Activated T-cell treated with anti-CD3 and anti-CD28 coated beads, Interleukin-2, amount 50 U/mL, for 24 hours (primary cell): ENCODE results near the gene PMFBP1.
A peak's percentile ranks its signal among the peaks of the same experiment; 100 is the strongest.

Experiments
- DNase-seq: peaks from one replicate; pipeline ENCODE4 v3.0.0-alpha.2; 2020
- H3K27ac Mint-ChIP-seq: 2 replicates; pipeline ENCODE4 v1.8.0; 2020; ENCODE audit warnings: mild to moderate bottlenecking, mixed read lengths
- H3K27me3 Mint-ChIP-seq: 2 replicates; pipeline ENCODE4 v1.8.0; 2020; ENCODE audit warnings: mixed read lengths
- H3K36me3 Mint-ChIP-seq: 2 replicates; pipeline ENCODE4 v1.8.0; 2020; ENCODE audit warnings: low read depth, mixed read lengths
- H3K4me1 Mint-ChIP-seq: 2 replicates; pipeline ENCODE4 v1.8.0; 2020; ENCODE audit warnings: low read depth, mixed read lengths
- H3K4me3 Mint-ChIP-seq: 2 replicates; pipeline ENCODE4 v1.8.0; 2020; ENCODE audit warnings: mild to moderate bottlenecking, moderate library complexity, mixed read lengths
- H3K9me3 Mint-ChIP-seq: 2 replicates; pipeline ENCODE4 v1.8.0; 2020; ENCODE audit warnings: mixed read lengths

Gene PMFBP1

DNA sequence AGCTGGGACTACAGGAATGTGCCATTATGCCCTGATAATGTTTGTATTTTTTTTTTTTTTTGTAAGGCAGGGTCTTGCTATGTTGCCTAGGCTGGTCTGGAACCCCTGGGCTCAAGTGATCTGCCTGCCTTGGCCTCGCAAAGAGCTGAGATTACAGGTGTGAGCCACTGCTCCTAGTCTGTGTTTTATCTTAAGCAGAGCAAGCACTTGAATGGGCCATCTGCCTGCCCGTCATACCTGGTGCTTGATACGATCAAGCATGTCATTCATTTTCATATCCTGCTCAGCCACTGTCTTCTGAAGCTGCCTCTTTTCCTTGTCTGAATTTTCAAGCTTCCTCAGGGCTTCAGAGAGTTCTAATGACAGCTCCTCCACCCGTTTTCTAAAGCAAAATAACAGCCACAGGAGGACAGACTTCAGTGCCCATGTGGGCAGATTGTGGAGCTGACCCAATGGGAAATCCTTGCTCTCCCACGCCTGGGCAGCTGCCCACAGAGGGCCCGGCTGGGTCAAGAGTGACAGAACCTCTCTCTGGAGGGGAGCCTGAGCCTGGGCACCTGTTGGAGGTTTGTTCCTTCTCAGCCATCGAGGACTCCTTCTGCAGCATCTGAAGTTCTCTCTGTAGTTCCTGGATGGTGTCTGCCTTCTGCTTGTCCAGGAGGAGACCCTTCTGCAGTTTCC is 41.8 kb downstream of the PMFBP1 start:
- Mint-ChIP-seq H3K36me3 (no peaks in the 10 kb centered on the region), H3K27me3 (no peaks in the 10 kb centered on the region), H3K9me3 (no peaks in the 10 kb centered on the region), H3K4me1 (no peaks in the 10 kb centered on the region), H3K27ac (no peak overlapping the region), H3K4me3 (no peak overlapping the region)
- no peak for DNase-seq

DNA sequence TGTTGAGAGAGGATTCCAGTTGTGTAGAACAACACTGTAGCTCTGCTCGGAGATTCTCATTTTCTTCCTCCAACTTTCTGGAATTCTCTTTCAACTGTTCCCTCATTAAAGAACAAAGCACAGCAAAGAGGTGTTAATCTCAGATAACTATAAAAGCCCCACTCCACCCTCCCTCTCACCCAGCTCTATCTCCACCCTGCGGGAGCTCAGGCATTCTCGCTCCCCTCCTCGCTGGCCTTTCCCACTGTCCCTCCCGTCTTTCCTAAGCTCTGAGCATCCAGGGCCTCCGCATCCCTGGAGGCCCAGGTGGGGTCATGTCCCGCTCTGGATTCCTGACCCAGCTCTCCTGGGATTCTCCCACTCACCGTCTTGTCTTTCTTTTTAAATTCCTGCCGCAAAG is 43.3 kb downstream of the PMFBP1 start:
- no peak for DNase-seq
- no peak overlapping the region for H3K4me3 Mint-ChIP-seq
- no peak overlapping the region for H3K27ac Mint-ChIP-seq
- H3K4me1 Mint-ChIP-seq = no peaks in the 10 kb centered on the region
- no peaks in the 10 kb centered on the region for H3K27me3 Mint-ChIP-seq
- no peaks in the 10 kb centered on the region for H3K36me3 Mint-ChIP-seq
- no peaks in the 10 kb centered on the region for H3K9me3 Mint-ChIP-seq

DNA sequence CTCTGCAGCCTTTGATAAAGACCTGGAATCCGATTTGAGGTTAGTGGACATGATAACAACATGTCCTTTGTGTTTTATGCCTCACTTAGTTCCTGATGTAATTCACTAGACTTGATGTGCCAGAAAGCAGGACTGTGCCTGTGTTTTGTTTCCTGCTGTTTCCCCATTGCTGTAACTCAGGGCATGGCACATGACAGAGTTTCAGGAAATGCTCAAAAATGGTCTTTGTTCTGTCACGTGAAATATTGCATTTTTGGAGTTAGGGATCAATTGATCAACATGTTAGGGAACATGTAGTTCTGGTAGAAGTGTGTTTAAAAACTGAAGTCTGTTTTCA is 45.6 kb downstream of the PMFBP1 start:
- Mint-ChIP-seq H3K4me1 (no peaks in the 10 kb centered on the region), H3K4me3 (no peak overlapping the region)

DNA sequence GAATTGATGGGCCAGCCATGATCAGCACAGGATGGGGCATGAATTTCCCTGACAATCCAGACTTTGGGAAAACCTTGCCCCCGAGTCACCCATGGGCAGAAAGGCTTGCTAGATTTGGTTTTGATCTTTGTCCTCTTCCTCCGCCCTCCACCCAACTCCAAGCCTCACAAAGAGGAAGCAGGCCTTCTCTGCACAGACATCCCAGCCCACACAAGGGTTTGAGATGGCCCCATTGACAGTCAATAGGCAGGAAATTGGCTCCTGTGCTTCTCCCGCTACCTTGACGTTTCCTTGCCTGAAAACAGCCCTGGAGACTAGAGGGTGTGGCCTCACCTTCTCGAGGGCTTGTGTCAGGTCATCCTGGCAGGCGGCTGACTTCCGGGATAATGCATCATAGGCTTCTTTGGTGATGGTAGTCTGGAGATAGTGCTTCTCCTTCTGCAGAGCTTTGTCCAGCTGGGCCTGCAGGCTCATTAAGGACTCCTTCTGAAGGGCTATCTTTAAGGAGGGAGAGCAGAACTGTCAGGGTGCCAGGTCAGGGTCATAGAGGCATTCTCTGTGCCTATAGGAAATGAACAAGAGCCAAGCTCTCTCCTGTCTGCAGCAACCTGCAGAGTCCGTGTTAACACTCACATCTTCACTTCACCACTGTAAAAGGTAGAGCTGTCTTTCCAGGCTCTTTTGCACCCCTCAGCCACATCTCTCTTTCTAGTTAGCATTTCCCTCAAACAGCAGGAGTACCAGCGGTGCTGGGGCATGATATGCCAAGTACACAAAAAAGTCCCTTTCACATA is 46.1 kb downstream of the PMFBP1 start:
- Mint-ChIP-seq H3K4me1 (no peaks in the 10 kb centered on the region), H3K27ac (no peak overlapping the region), H3K4me3 (no peak overlapping the region), H3K27me3 (no peaks in the 10 kb centered on the region), H3K36me3 (no peaks in the 10 kb centered on the region), H3K9me3 (no peaks in the 10 kb centered on the region)
- DNase-seq = no peak

More for the DNA sequence above, 45.6 kb downstream of the PMFBP1 start:
- no peak overlapping the region for H3K27ac Mint-ChIP-seq
- DNase-seq = no peak
- no peaks in the 10 kb centered on the region for H3K27me3 Mint-ChIP-seq
- H3K36me3 Mint-ChIP-seq = no peaks in the 10 kb centered on the region
- no peaks in the 10 kb centered on the region for H3K9me3 Mint-ChIP-seq

DNA sequence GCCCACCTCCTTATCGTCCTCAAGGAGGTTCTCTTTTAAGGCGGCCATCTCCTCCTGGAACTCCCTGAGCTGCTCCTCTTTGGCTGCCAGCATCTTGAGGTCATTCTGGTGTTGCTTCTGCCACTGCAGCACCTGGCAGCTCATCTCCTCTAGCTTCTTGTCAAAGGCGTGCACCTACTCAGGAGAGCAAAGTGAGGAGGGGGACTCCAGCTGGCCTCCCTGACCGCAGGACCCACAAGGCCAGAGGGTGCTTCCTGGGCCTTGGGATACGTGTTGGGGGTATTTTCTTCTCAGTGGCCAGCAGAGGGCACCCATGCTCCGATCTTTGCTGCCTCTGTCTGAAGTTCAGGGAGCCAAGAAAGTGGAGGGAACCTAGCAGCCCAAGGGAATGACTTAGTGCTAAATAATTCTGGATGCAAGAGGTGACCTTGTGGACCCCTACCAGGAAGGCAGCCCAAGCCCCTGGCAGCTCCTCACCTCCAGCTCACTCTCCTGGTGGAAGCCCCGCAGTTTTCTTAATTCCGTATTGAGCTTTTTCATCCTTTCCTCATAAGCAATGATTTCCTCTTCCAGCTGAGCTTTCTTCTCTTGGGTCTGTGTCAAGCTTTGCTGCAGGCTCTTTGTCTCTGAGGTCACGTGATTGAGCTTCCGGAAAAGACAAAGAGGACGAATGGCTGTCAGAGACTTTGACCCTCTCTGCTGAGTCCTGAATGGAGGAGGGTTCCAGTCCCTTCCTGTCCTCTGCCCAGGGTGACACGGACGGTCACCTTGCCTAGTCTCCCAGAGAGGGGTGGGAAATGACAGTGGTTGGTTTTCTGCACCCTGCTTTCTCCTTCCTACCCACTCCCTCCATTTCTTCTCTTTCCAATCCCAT is 47.0 kb downstream of the PMFBP1 start:
- Mint-ChIP-seq H3K27me3 (no peaks in the 10 kb centered on the region), H3K4me3 (no peak overlapping the region), H3K27ac (no peak overlapping the region), H3K4me1 (no peaks in the 10 kb centered on the region), H3K36me3 (no peaks in the 10 kb centered on the region), H3K9me3 (no peaks in the 10 kb centered on the region)
- DNase-seq = peak; percentile 74

DNA sequence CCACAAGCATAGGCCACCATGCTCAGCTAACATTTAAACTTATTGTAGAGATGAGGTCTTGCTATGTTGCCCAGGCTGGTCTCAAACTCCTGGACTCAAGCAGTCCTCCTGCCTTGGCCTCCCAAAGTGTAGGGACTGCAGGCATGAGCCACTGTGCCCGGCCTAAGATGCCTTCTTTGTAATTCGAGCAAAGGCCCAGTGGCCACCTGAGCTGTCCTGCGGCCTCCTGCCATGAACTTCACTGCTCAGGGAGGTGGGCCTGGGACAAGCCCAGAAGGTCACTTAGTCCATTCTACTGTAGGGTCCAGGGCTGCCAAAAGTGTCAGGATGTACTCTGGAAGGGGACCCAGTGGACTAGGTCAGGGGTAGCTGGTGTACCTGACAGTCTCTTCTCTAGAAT is 47.8 kb downstream of the PMFBP1 start:
- Mint-ChIP-seq H3K4me3 (no peak overlapping the region), H3K27me3 (no peaks in the 10 kb centered on the region), H3K36me3 (no peaks in the 10 kb centered on the region), H3K9me3 (no peaks in the 10 kb centered on the region), H3K27ac (no peak overlapping the region), H3K4me1 (no peaks in the 10 kb centered on the region)
- DNase-seq = no peak

DNA sequence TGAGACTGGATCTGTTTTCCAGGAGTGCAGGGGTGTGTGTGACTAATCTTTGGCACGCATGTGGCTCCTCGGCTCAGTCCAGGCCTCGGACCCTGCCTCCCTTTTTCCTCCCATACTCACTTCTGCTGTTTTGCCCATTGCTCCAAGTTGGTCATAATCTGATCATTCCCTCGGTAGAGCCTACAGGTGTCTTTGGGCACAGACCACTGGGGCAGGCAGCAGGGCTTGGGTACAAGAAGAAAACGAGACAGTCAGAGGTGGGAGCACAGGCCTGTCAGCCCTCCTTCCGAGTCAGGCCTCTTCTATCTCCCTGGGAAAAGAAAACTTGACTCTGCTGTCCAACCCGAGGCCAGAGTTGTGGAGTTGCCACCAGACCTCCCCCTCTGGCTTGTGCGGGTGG is 48.5 kb downstream of the PMFBP1 start:
- no peak for DNase-seq
- Mint-ChIP-seq H3K27ac (no peak overlapping the region), H3K36me3 (no peaks in the 10 kb centered on the region), H3K4me1 (no peaks in the 10 kb centered on the region), H3K9me3 (no peaks in the 10 kb centered on the region), H3K27me3 (no peaks in the 10 kb centered on the region), H3K4me3 (no peak overlapping the region)

DNA sequence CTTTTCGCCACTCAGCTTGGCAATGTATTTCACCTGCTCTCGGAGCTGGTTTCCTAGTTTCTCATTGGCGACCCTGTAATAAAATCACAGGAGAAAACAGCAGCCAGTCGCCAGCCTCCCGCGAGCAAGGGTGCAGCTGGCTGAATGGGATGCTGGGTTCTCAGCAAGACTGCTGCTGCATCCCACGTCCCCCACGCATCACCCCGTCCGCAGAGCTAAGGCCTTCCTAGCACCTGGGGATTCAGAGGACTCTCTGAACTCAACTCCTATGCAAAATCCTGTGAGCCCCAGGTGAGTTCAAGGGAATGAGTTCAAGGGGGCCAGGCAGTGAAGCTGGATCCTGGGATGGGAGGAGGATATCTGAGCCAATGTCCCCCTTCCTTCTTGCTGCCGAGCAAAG is 49.0 kb downstream of the PMFBP1 start:
- Mint-ChIP-seq H3K9me3 (no peaks in the 10 kb centered on the region), H3K27ac (no peak overlapping the region), H3K27me3 (no peaks in the 10 kb centered on the region), H3K4me3 (no peak overlapping the region), H3K36me3 (no peaks in the 10 kb centered on the region), H3K4me1 (no peaks in the 10 kb centered on the region)
- no peak for DNase-seq

DNA sequence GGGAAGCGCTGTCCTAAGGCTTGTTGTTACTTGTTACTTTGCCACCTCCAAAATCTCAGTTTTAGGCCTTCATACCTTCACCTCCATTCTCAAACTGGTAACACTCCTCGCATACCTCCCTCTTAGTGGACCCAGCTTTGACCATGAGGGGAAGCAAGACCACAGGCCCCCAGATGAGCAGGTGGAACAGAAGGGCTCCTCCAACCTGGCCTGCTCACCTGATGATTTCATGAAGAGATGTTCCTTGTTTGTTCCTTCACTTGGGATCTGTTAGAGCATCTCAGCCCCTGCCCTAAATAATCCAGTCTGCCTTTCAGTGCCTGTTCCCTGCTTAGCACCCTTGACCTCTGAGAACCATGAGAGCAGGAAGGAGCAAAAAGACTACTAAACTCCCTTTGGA is 49.6 kb downstream of the PMFBP1 start:
- Mint-ChIP-seq H3K27me3 (no peaks in the 10 kb centered on the region), H3K36me3 (no peaks in the 10 kb centered on the region), H3K9me3 (no peaks in the 10 kb centered on the region), H3K27ac (no peak overlapping the region), H3K4me3 (no peak overlapping the region), H3K4me1 (no peaks in the 10 kb centered on the region)
- no peak for DNase-seq

DNA sequence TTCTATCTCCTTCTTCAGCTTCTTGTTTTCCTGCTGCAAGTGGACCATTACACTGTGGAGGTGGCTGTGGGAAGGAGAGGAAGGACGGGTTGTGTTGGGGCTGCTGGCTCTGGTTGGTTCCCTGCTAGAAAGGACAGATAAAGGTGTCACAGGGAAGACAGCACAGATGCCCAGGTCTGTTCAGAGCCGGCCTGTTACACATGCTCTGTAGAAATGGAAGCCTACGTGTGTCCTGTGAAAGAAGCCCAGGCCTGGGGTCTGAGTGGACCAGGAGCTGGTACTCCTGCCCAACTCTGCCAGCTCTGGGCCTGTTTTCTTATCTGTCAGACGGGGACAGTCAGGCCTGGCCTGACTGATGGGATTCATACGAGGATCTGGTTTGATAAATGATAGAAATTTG is 51.9 kb downstream of the PMFBP1 start:
- no peaks in the 10 kb centered on the region for H3K36me3 Mint-ChIP-seq
- H3K9me3 Mint-ChIP-seq = no peaks in the 10 kb centered on the region
- peaks cover 1% of the 10 kb centered on the region for H3K4me1 Mint-ChIP-seq
- no peaks in the 10 kb centered on the region for H3K27me3 Mint-ChIP-seq
- no peak overlapping the region for H3K4me3 Mint-ChIP-seq
- H3K27ac Mint-ChIP-seq = no peak overlapping the region
- DNase-seq = no peak

DNA sequence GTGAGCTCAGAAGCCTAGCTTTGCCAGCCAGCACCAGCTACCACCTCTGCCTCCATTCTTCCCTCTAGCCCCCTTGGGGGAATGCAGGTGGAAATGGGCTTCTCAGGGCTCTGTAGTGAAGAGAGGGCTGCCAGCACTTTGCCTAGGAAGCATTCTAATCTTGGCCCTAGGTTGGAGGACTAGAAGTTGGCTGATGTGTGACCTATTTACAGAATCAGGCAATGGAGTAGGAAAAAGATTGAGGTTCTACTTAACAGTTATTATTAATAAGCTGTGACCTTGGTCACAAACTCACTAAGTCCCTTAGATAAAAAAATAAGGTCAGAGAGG is 58.4 kb downstream of the PMFBP1 start:
- Mint-ChIP-seq H3K27ac (no peak overlapping the region), H3K4me3 (no peak overlapping the region), H3K27me3 (no peaks in the 10 kb centered on the region), H3K4me1 (peaks cover 3% of the 10 kb centered on the region), H3K36me3 (peaks cover 53% of the 10 kb centered on the region), H3K9me3 (no peaks in the 10 kb centered on the region)
- no peak for DNase-seq

DNA sequence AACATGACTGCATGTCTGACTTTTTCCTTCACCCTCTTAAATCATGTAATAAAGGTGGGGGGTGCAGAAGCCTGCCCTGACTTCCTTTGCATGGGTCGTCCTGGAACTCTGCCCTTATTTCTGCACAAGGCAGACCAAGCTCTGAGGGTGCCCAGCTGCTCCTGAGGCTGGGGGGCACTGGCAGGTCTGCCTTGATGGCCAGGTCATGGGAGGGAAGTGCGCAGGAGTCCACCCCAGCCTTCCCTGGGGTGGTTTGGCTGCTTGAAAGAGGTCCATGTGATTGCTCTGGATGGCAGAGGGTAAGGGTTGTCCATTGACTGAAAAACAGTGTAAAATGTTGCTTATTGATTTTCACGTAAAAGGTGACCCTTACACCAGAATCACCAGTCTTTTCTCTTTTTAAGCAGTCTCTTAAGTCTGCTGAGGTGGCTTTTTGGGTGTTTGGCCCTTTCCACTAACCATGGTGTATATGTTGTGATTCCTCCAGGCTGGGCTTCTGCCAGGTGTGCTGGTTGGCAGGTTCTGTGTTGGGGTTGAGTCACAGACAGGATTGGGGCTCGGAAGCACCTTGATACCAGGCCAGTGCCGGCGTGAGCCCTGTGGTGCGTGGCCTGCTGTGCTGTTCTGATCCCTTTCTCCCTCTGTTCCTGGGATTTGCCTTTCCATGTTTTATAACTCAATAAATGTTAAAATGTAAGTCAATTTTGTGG is 58.9 kb downstream of the PMFBP1 start:
- DNase-seq = no peak
- Mint-ChIP-seq H3K4me3 (no peak overlapping the region), H3K27ac (no peak overlapping the region), H3K9me3 (no peaks in the 10 kb centered on the region), H3K27me3 (no peaks in the 10 kb centered on the region), H3K4me1 (peaks cover 3% of the 10 kb centered on the region), H3K36me3 (peaks cover 59% of the 10 kb centered on the region)

DNA sequence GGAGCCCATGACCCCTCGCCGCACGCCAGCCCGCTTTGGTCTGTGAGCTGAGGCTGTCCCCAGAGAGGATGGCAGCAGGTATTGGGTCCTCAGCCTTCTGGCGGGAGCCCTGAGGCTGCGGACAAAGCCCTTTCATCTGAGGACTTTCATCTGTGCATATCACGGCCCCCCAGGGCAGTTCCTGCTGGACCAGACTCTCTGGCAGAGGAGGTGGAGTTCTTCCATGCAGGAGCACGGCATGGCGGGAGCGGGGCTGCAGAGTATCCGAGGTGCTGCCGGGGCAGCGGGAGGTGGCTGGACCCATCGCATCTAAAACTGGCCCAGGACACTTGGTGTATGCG is 59.5 kb downstream of the PMFBP1 start:
- Mint-ChIP-seq H3K4me3 (no peak overlapping the region), H3K27ac (no peak overlapping the region), H3K36me3 (peaks cover 65% of the 10 kb centered on the region), H3K4me1 (peaks cover 3% of the 10 kb centered on the region), H3K27me3 (no peaks in the 10 kb centered on the region), H3K9me3 (no peaks in the 10 kb centered on the region)
- no peak for DNase-seq

DNA sequence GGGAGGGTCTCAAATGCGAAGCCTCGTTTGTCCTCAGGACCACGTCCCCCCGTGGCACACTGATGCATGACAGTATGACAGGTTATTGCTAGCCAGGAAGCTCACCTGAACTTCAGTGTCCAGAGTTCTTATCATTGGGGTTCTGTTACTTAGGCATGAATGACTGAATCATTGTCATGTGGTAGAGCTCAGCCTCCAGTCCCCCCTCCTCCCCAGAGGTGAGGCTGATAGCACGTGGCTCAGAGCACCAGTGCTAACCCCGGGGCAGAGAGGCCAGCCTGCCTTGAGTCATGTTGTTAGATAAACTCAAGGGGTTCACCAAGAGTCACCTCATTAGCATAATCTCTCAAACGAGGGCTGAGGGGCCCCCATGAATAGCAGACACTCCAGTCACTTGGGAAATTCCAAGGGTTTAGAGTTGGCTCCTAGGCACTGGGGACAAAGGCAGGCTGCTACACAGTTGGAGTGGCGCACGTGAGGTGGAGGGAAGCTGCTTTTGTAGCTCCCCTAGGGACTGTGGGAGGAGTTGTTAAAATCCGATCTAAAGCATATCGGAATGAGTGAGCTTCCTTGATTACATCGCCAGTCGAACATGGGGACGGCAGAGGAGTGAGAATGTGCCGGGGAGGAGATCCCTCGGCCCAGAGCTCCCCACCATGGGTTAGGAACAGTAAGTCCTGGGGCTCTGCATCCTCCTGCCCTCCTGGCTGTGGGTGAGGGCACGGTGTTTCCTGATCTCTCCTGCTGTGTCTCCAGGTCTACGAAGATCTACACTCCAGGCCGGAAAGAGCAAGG is 60.1 kb downstream of the PMFBP1 start:
- Mint-ChIP-seq H3K9me3 (no peaks in the 10 kb centered on the region), H3K4me1 (peaks cover 3% of the 10 kb centered on the region), H3K36me3 (peaks cover 71% of the 10 kb centered on the region), H3K4me3 (no peak overlapping the region), H3K27ac (no peak overlapping the region), H3K27me3 (no peaks in the 10 kb centered on the region)
- DNase-seq = no peak
